Epithelial cell of proximal tubule (primary cell): ENCODE data around the gene PSMC3IP. TPM values are rescaled to one million over a fixed set of nuclear protein-coding genes. Genes with fewer than 3 reads are reported as not detected.

Experiments
- DNase-seq: peaks from one replicate; pipeline ENCODE4 v3.0.0-alpha.2; 2011; ENCODE audit warnings: low read depth
- H3K4me3 ChIP-seq: 2 replicates; pipeline ENCODE4 v1.5.1; 2011; ENCODE audit warnings: low read depth, mild to moderate bottlenecking, low read length
- CTCF ChIP-seq: conservative IDR thresholded peaks from 2 replicates; pipeline ENCODE4 v1.5.1; 2012; ENCODE audit warnings: low read depth, mild to moderate bottlenecking, low read length
- total RNA-seq: library from RNA; depleted of rRNA; stranded (reverse); fragments of >200 nt; gene quantifications from 2 replicates; pipeline ENCODE4 v1.2.3, GENCODE V29; 2015

The PSMC3IP gene
- total RNA-seq, 1 donor from 2014 or later = 25.9 TPM

DNA sequence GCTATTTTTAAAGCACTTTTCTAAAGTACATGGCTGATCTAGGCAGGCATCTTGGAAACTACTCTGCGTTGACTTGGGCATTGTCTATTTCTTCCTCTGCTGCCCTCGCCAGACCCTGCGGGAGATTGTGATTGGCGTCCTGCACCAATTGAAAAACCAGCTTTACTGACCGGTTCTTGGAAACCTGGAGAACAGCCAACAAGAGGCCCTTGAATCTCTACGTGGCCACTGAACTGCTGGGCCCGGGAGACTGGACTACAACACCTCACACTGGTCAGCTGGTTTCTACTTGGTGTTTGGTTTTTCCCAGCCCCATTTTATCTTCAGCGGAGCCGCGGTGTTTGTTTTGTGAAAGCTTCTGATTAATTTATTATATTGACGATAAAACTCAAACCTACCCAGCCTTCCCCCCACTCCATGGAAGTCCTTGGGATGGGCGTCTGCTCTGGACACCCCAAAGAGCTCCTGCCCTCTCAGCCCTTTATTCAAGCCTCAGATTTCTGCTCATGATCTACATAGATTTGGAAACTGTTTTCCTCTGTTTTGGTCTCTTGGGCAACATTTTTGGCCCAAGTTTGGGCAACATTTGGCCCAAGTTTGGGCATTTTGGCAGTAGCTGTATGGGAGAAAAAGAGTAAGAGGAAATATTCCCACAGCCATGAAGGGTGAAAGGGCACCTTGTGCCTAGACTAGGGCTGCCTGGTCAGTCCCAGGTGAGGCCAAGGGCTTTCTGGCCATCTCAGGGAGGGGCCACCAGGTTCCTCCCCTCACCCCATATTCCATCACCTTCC is 5.9 kb downstream of the PSMC3IP start:
- TF ChIP-seq CTCF = no peak
- H3K4me3 ChIP-seq = no peak overlapping the region
- no peak for DNase-seq

GRCh38 chr17:42568341-42569111 is 9.0 kb downstream of the PSMC3IP start:
- H3K4me3 ChIP-seq = no peak overlapping the region

DNA sequence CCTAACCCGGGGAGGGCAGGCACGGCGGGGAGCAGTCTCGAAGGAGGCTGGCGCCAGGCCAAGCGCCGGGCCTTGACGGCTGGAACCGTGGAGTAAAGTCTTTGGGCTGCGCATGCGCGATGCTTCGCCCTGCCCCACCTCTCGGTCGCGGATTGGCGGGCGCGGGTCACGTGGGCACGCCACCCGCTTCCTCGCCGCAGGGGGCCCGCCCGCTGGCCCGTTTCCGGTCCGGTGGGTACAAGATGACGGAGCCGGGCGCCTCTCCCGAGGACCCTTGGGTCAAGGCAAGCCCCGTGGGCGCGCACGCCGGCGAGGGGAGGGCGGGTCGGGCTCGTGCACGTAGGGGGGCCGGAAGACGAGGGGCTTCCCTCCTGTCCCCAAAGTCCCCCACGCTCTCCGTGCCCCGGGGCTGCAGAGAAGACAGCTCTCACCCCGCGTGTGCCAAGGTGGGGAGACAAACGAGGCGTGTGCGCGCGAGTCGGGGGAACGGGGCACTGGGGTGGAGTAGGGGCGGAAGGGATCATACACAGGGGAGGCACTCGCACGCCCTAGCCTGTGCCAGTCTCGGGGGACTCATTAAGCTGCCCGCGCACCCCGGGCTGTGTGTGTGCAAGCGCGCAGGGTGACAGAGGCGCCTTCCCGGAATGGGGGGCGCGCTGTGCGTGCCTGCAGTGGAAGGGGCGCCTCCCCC is 10.5 kb downstream of the PSMC3IP start, which contains the start of gene MLX:
Gene MLX (plus strand): TSS at position 218 of the 691 bp plus-strand sequence. CDS start 25 bp downstream, at position 243.
- DNase-seq = no peak
- peak within 1 kb of the TSS; percentile 94 for H3K4me3 ChIP-seq
- no peak for TF ChIP-seq CTCF

More at GRCh38 chr17:42568341-42569111, 9.0 kb downstream of the PSMC3IP start:
- no peak for TF ChIP-seq CTCF
- no peak for DNase-seq

DNA sequence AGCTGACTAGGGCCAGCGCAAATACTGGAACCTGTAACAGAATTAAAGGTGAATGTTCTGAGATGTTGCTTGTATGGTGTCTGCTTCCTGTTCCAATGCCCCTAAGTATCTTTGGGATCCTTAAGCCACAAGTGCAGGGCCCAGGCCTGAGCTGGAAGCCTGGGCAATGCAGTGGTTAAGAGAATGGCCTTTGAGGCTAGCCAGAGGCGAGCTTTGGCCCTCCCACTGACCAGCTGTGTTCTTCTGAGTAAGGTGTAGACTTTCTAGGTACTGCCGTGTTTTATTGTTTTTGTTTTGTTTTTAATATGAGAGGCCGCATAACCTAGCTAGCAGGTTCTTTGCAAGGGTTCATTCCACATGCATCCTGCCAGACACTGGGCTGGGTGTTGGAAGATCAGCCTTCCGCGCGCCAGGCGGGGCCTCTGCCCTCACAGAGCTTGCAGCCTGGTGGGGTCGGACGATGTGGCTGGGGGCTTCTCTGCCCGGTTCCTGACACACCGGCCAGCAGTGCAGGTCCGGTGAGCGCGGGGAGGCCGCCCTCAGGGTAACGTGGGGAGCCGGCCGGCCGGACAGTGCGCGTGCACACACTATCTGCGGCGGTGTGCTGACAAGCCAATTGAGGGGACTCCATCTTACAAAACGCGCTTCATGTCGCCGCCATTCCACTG is 11.2 kb downstream of the PSMC3IP start:
- TF ChIP-seq CTCF = no peak

GRCh38 chr17:42565523-42566214 is 11.9 kb downstream of the PSMC3IP start:
- no peak for TF ChIP-seq CTCF
- DNase-seq = no peak

More for the DNA sequence above, 11.2 kb downstream of the PSMC3IP start:
- H3K4me3 ChIP-seq = peak overlapping the region; percentile 94
- DNase-seq = no peak

More at GRCh38 chr17:42565523-42566214, 11.9 kb downstream of the PSMC3IP start:
- H3K4me3 ChIP-seq = no peak overlapping the region
